ENCODE data around the gene KLHL8.
"Not testable (repeated sequence)": the region's sequence is repeated elsewhere in the genome, so short reads cannot be mapped to it uniquely, and the experiment has no call there.

KLHL8 gene

DNA sequence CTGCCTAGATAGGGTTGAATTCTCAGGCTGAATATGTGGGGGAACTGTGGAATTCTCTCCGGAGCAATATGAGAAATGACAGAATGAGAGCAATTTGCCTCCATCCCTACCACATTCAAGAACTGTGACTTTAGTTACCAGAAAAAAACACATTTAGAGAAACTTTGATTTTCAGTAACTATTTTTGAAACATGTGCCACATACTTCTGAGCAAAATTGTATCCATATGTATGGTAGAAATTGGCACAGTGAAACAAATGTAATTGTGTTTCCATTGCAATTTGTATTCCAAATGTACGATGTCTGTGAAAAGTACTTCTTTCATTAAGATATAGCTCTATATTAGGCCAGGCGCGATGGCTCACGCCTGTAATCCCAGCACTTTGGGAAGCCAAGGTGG, 5.5 kb upstream of the KLHL8 start:
- Histone ChIP-seq H3K27ac (ENCODE audit: low read length) (no peak overlapping the region), H3K4me1 (ENCODE audit: insufficient read depth, low read length) (no peaks in the 10 kb centered on the region), H3K27me3 (ENCODE audit: insufficient read depth, low read length) (no peaks in the 10 kb centered on the region), H3K9me3 (ENCODE audit: insufficient read depth, low read depth, low read length) (no peaks in the 10 kb centered on the region), H3K36me3 (ENCODE audit: insufficient read depth, low read depth, low read length) (no peaks in the 10 kb centered on the region), H3K9ac (ENCODE audit: low read depth, low read length) (no peak overlapping the region), H3K4me3 (ENCODE audit: low read length) (no peak overlapping the region)

DNA sequence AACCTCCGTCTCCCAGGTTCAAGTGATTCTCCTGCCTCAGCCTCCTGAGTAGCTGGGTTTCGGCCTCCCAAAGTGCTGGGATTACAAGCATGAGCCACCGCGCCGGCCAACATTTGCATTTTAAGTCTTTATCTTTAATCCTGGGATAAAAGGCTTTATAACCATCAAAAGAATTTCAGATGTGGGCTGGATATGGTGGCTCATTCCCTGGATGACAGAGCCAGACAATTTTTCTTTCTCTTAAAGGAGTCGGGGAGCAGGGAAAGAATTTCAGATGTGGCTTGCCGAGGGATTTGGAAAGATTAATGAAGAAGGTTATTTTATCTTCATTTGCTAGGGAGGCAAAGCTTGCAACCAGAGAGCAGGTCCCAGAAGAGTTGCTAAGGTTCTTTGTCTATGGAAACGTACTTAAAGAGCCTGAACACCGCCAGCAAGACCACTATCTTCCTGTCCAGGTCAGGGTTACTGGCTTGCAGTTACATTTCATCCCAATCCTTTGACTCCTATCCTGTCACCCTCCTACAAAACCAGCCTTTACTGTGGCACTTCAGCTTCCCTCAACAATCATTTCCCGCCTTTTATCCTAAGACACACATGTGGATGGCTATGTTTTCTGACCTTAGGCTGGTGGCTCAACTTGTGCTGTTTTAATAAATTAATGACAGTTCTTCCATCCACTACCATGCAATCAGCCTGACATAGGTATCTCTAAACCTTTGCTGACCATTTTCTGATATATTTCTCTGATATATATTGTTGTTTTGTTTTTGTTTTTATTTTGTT, 3.9 kb upstream of the KLHL8 start:
- Histone ChIP-seq H3K36me3 (ENCODE audit: insufficient read depth, low read depth, low read length) (no peaks in the 10 kb centered on the region), H3K9me3 (ENCODE audit: insufficient read depth, low read depth, low read length) (no peaks in the 10 kb centered on the region), H3K27me3 (ENCODE audit: insufficient read depth, low read length) (no peaks in the 10 kb centered on the region)

DNA sequence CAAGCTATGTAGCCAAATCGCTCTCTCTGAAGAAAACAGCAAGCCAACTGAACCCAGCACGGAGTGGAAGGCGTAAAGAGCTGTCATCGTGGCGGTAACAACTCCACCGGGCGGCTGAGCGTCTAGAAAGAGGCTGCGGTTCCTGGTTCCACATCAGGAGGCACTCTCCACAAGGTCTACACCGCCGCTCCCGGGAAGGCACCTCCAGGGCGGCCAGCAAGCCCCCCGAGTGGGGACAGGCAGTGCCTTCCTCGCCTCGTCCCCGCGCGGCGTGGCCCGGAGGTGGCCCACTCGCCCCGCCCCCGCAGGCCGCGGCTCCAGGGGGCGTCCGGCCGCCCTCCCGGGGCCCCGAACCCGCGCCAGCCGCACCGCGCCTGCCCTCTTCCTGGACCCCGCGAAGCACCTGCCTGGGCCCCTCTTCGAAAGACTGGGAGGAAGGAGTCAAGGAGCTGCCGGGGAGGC, 755 bp downstream of the KLHL8 start:
- H3K4me3 ChIP-seq (ENCODE audit: low read length): peak overlapping the region; percentile 91

More for the DNA sequence above, 3.9 kb upstream of the KLHL8 start:
- Histone ChIP-seq H3K4me3 (ENCODE audit: low read length) (no peak overlapping the region), H3K4me1 (ENCODE audit: insufficient read depth, low read length) (no peaks in the 10 kb centered on the region), H3K27ac (ENCODE audit: low read length) (no peak overlapping the region), H3K9ac (ENCODE audit: low read depth, low read length) (no peak overlapping the region)

DNA sequence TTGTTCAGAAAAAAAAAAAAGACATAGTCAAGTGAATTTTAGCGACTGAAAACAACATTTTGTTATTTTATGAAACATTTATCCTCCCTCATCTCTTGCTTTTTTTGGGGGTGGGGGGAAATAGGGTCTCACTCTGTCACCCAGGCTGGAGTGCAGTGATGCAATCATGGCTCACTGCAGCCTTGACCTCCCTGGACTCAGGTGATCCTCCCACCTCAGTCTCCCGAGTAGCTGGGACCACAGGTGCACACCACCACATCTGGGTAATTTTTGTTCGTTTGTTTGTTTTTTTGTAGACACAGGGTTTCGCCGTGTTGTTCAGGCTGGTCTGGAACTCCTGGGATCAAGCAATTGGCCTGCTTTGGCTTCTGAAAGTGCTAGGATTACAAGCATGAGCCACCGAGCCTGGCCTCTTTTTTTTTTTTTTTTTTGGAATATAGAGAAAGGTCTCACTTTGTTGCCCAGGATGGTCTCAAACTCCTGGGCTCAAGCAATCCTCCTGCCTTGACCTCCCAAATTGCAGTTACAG, 3.1 kb downstream of the KLHL8 start:
- not testable (repeated sequence) for H3K4me3 ChIP-seq (ENCODE audit: low read length); H3K9ac ChIP-seq (ENCODE audit: low read depth, low read length); H3K27ac ChIP-seq (ENCODE audit: low read length); H3K9me3 ChIP-seq (ENCODE audit: insufficient read depth, low read depth, low read length); H3K36me3 ChIP-seq (ENCODE audit: insufficient read depth, low read depth, low read length); H3K4me1 ChIP-seq (ENCODE audit: insufficient read depth, low read length); H3K27me3 ChIP-seq (ENCODE audit: insufficient read depth, low read length)

More for the DNA sequence above, 755 bp downstream of the KLHL8 start:
- peak overlapping the region; percentile 84; the same call in 1 of the 2 replicates for H3K9ac ChIP-seq (ENCODE audit: low read depth, low read length)
- no peaks in the 10 kb centered on the region for H3K36me3 ChIP-seq (ENCODE audit: insufficient read depth, low read depth, low read length)
- H3K9me3 ChIP-seq (ENCODE audit: insufficient read depth, low read depth, low read length): no peaks in the 10 kb centered on the region
- no peaks in the 10 kb centered on the region for H3K4me1 ChIP-seq (ENCODE audit: insufficient read depth, low read length)
- peak overlapping the region; percentile 18 for H3K27ac ChIP-seq (ENCODE audit: low read length)
- H3K27me3 ChIP-seq (ENCODE audit: insufficient read depth, low read length): no peaks in the 10 kb centered on the region

DNA sequence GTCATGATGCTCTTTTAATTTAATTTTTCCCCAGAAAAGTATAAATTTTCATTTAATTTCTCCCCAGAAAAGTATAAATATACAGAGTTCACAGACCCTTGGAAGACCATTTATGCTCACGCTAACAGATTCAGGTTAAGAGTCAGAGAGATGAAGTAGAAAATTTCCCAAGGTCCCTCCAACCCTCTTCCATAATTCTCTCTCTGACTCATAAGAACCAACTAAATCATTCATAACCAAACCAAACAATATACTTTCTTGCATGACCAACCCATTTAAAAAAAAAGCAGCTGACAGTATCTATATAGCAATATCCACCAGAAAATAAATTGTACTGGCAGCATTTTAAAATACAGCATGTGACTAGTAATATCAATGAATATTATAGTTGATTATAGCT, 3.9 kb downstream of the KLHL8 start:
- no peak overlapping the region for H3K9ac ChIP-seq (ENCODE audit: low read depth, low read length)

DNA sequence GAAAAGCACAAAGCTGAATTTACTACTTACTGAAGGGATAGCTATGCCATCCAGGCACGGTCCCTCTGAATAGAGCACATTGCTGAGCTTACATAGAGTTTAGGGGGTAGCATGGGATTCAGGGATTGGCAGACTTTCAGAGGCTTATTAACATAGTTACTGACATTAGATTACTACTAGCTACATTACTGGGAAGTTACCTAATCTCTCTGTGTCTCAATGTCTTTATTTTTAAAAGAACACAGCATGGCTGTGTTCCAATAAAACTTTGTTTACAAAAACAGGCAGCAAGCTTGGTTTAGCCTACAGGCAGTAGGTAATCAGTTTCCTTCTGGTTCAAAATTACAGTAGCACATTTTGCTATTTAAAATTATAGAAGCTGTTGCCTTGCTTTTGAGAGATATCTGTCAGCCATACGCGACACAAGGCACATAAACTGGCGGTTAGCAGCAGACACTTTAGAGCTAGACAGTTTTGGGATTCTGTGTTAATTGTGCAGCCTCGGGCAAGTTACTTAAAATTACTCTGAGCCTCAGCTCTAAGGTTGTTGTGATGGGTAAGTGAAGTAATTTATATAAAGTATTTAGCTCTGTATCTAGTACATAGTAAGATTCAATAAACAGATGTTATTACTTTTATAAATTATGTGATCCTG, 6.9 kb downstream of the KLHL8 start:
- Histone ChIP-seq H3K4me3 (ENCODE audit: low read length) (no peak overlapping the region), H3K4me1 (ENCODE audit: insufficient read depth, low read length) (no peaks in the 10 kb centered on the region), H3K9me3 (ENCODE audit: insufficient read depth, low read depth, low read length) (no peaks in the 10 kb centered on the region), H3K27me3 (ENCODE audit: insufficient read depth, low read length) (no peaks in the 10 kb centered on the region), H3K27ac (ENCODE audit: low read length) (no peak overlapping the region), H3K36me3 (ENCODE audit: insufficient read depth, low read depth, low read length) (no peaks in the 10 kb centered on the region), H3K9ac (ENCODE audit: low read depth, low read length) (no peak overlapping the region)

More for the DNA sequence above, 3.9 kb downstream of the KLHL8 start:
- H3K36me3 ChIP-seq (ENCODE audit: insufficient read depth, low read depth, low read length): no peaks in the 10 kb centered on the region
- no peaks in the 10 kb centered on the region for H3K27me3 ChIP-seq (ENCODE audit: insufficient read depth, low read length)
- H3K9me3 ChIP-seq (ENCODE audit: insufficient read depth, low read depth, low read length): no peaks in the 10 kb centered on the region
- no peaks in the 10 kb centered on the region for H3K4me1 ChIP-seq (ENCODE audit: insufficient read depth, low read length)
- H3K27ac ChIP-seq (ENCODE audit: low read length): no peak overlapping the region
- H3K4me3 ChIP-seq (ENCODE audit: low read length): no peak overlapping the region

DNA sequence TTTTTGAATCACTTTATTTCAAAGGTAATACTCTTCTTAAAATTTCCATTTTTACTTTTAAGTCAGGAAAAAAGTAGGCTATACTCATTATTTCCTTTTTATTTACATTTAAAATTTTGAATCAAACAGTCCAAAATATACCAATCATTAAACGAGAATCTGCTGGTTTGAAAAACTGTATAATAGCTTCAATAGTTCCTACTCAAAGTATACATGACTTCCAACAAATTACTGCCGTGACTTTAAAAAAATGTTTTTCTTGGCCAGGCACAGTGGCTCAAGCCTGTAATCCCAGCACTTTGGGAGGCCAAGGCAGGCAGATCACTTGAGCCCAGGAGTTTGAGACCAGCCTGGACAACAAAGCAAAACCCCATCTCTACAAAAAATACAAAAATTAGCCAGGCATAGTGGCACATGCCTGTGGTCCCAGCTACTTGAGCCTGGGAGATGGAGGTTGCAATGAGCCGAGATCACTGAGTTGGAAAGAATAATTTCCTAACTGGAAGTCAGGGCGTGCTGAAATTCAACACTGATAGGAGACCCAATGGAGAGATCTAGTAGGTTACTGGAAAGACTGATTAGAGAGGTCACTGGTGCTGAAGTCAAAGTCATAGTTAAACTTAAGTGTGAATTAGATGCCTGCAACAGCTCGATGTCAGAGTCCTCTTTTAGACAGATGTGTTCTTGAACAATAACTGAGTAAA, 9.0 kb downstream of the KLHL8 start:
- Histone ChIP-seq H3K4me3 (ENCODE audit: low read length) (no peak overlapping the region), H3K36me3 (ENCODE audit: insufficient read depth, low read depth, low read length) (no peaks in the 10 kb centered on the region), H3K9me3 (ENCODE audit: insufficient read depth, low read depth, low read length) (no peaks in the 10 kb centered on the region)

DNA sequence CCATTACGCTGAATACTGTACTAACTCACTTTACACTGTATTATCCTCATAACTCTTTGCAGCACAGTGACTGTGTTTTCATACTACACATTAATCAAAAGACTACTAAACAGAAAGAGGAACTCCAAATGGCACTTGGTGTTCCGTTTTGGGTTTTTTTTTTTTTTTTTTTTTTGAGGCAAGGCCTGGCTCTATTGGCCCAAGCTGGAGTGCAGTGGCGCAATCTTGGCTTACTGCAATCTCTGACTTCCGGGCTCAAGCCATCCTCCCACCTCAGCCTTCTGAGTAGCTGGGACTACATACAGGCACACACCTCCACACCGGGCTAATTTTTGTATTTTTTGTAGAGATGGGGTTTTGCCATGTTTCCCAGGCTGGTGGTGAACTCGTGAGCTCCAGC, 10.7 kb downstream of the KLHL8 start:
- H3K4me3 ChIP-seq (ENCODE audit: low read length): no peak overlapping the region
- H3K9ac ChIP-seq (ENCODE audit: low read depth, low read length): no peak overlapping the region

More for the DNA sequence above, 9.0 kb downstream of the KLHL8 start:
- Histone ChIP-seq H3K9ac (ENCODE audit: low read depth, low read length) (no peak overlapping the region), H3K27me3 (ENCODE audit: insufficient read depth, low read length) (no peaks in the 10 kb centered on the region), H3K4me1 (ENCODE audit: insufficient read depth, low read length) (no peaks in the 10 kb centered on the region), H3K27ac (ENCODE audit: low read length) (no peak overlapping the region)

DNA sequence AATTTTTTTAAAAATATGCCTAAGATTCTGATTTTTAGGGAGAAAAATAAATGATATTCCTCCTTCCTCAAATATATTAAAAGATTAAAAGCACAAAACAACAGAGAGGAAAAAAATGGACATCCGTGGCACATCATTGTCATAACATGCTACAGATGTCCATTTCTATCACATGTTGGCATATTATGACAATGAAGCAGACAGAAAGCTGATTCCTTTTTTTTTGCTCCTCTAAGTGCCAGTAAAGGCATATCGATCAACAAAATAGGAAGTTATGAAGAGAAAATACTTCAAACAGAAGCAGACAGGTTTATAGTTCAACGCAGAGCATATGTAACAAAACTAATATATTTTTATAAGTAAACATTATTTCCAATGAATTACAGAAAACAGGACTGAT, 11.2 kb downstream of the KLHL8 start:
- Histone ChIP-seq H3K4me1 (ENCODE audit: insufficient read depth, low read length) (no peaks in the 10 kb centered on the region), H3K36me3 (ENCODE audit: insufficient read depth, low read depth, low read length) (no peaks in the 10 kb centered on the region), H3K9ac (ENCODE audit: low read depth, low read length) (no peak overlapping the region), H3K9me3 (ENCODE audit: insufficient read depth, low read depth, low read length) (no peaks in the 10 kb centered on the region), H3K4me3 (ENCODE audit: low read length) (no peak overlapping the region), H3K27ac (ENCODE audit: low read length) (no peak overlapping the region), H3K27me3 (ENCODE audit: insufficient read depth, low read length) (no peaks in the 10 kb centered on the region)

More for the DNA sequence above, 10.7 kb downstream of the KLHL8 start:
- Histone ChIP-seq H3K27me3 (ENCODE audit: insufficient read depth, low read length) (no peaks in the 10 kb centered on the region), H3K36me3 (ENCODE audit: insufficient read depth, low read depth, low read length) (no peaks in the 10 kb centered on the region), H3K27ac (ENCODE audit: low read length) (no peak overlapping the region), H3K9me3 (ENCODE audit: insufficient read depth, low read depth, low read length) (no peaks in the 10 kb centered on the region), H3K4me1 (ENCODE audit: insufficient read depth, low read length) (no peaks in the 10 kb centered on the region)

DNA sequence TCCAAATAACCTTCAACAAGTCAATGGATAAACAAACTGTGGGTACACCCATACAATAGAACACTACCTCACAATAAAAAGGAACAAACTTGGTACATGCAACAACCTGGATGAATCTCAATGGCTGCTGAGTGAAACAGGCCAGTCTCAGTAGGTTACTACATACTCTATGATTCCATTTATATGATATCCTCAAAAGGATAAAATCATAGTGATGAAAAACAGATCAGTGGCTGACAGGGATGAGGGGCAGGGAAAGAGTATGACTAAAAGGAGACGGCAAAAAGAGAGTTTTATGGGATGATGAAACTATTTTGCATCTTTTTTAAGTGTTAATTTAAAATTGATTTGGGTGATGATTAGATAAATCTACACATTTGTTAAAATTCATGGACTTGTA, 15.9 kb downstream of the KLHL8 start:
- H3K4me3 ChIP-seq (ENCODE audit: low read length): no peak overlapping the region
- H3K36me3 ChIP-seq (ENCODE audit: insufficient read depth, low read depth, low read length): no peaks in the 10 kb centered on the region
- H3K27me3 ChIP-seq (ENCODE audit: insufficient read depth, low read length): no peaks in the 10 kb centered on the region
- H3K9me3 ChIP-seq (ENCODE audit: insufficient read depth, low read depth, low read length): no peaks in the 10 kb centered on the region
- no peaks in the 10 kb centered on the region for H3K4me1 ChIP-seq (ENCODE audit: insufficient read depth, low read length)
- H3K27ac ChIP-seq (ENCODE audit: low read length): no peak overlapping the region
- no peak overlapping the region for H3K9ac ChIP-seq (ENCODE audit: low read depth, low read length)

DNA sequence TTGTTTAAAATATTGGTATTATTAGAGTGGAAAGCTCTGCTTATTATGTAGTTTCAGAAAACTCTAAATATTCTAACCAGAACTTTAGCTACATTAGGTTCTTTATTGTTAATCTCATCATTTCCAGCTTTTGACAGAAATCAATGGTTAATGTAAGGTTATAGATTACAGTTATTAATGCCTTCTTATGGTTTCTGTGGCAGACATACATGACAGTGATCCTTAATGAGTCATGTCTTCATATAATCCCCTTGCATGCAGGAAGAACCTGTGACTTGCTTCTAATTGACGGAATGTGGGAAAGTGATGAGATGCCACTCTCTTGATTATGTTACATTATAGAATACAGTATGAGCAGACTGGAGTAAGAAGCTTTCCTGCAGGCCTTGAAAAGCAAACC, 23.5 kb downstream of the KLHL8 start:
- Histone ChIP-seq H3K9ac (ENCODE audit: low read depth, low read length) (no peak overlapping the region), H3K36me3 (ENCODE audit: insufficient read depth, low read depth, low read length) (no peaks in the 10 kb centered on the region), H3K4me3 (ENCODE audit: low read length) (no peak overlapping the region), H3K4me1 (ENCODE audit: insufficient read depth, low read length) (no peaks in the 10 kb centered on the region; the same call in 1 of the 2 replicates), H3K27ac (ENCODE audit: low read length) (no peak overlapping the region), H3K9me3 (ENCODE audit: insufficient read depth, low read depth, low read length) (no peaks in the 10 kb centered on the region), H3K27me3 (ENCODE audit: insufficient read depth, low read length) (no peaks in the 10 kb centered on the region)

Measured in iPS-20b (cell line).